Measurements from ENCODE around the gene ZBTB49. TPM values are rescaled to one million over a fixed set of nuclear protein-coding genes. Genes with fewer than 3 reads are reported as not detected.

ZBTB49 gene
- total RNA-seq, 1 donor from 2014 or later, result 9.7 TPM

DNA sequence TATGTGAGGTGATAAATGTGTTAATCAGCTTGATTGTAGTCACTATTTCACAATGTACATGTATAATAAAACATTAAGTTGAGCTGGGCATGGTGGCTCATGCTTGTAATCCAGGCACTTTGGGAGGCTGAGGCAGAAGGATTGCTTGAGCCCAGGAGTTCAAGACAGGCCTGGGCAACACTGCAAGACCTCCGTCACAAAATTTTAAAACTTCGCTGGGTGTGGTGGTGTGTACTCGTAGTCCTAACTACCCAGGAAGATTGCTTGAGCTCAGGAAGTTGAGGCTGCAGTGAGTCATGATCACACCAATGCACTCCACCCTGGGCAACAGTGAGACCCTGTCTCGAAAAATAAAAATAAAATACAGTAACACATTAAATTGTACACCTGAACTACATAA lies 20.2 kb upstream of the ZBTB49 start:
- Mint-ChIP-seq H3K4me3 (no peak overlapping the region), H3K4me1 (ENCODE audit: unreplicated experiment) (no peaks in the 10 kb centered on the region), H3K9me3 (no peaks in the 10 kb centered on the region), H3K27me3 (no peaks in the 10 kb centered on the region), H3K27ac (no peak overlapping the region), H3K36me3 (peaks cover 12% of the 10 kb centered on the region)
- TF ChIP-seq, protein P1, sequence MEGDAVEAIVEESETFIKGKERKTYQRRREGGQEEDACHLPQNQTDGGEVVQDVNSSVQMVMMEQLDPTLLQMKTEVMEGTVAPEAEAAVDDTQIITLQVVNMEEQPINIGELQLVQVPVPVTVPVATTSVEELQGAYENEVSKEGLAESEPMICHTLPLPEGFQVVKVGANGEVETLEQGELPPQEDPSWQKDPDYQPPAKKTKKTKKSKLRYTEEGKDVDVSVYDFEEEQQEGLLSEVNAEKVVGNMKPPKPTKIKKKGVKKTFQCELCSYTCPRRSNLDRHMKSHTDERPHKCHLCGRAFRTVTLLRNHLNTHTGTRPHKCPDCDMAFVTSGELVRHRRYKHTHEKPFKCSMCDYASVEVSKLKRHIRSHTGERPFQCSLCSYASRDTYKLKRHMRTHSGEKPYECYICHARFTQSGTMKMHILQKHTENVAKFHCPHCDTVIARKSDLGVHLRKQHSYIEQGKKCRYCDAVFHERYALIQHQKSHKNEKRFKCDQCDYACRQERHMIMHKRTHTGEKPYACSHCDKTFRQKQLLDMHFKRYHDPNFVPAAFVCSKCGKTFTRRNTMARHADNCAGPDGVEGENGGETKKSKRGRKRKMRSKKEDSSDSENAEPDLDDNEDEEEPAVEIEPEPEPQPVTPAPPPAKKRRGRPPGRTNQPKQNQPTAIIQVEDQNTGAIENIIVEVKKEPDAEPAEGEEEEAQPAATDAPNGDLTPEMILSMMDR (conservative IDR thresholded peaks at IDR 0.05), result no peak
- no peak for DNase-seq (ENCODE audit: extremely low spot score, unreplicated experiment)

DNA sequence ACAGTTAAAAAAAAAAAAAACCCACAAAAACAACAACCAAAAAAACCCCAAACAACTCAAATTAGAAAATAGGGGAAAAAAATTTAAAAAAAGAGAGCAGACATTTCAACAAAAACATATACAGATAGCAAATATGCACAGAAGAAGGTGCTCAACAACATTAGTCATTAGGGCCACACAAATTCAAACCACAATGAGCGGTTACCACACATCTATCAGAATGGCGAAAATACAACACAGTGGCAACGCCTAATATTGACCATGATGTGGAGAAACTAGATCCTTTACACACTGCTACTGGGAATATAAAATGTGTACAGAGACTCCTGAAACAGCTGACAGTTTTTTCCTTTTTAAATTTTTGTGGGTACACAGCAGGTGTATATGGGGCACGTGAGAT lies 19.5 kb upstream of the ZBTB49 start:
- no peak overlapping the region for H3K27ac Mint-ChIP-seq
- DNase-seq (ENCODE audit: extremely low spot score, unreplicated experiment), result no peak
- H3K36me3 Mint-ChIP-seq, result peaks cover 14% of the 10 kb centered on the region

DNA sequence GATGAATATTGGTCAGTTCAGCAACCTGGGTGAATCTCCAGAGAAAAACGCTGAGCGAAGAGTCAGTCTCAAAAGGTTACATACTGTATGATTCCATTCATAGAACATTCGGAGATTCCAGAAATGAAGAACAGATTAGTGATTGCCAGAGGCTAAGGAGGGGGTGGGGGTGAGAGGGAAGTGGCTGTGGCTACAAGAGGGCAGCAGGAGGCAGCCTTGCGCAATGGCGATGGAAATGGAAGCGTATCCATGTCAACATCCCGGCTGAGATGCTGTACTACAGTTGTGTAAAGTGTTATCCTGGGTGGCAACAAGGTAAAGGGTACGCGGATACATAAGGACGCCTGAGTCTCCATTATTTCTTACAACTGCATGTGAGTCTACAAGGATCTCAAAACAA lies 18.1 kb upstream of the ZBTB49 start:
- H3K27me3 Mint-ChIP-seq, result no peaks in the 10 kb centered on the region
- no peak overlapping the region for H3K4me3 Mint-ChIP-seq
- H3K4me1 Mint-ChIP-seq (ENCODE audit: unreplicated experiment), result no peaks in the 10 kb centered on the region
- no peak for DNase-seq (ENCODE audit: extremely low spot score, unreplicated experiment)
- no peaks in the 10 kb centered on the region for H3K9me3 Mint-ChIP-seq
- peaks cover 10% of the 10 kb centered on the region for H3K36me3 Mint-ChIP-seq
- no peak overlapping the region for H3K27ac Mint-ChIP-seq
- TF ChIP-seq, protein P1 (conservative IDR thresholded peaks at IDR 0.05), result no peak

More for the DNA sequence above, 19.5 kb upstream of the ZBTB49 start:
- H3K27me3 Mint-ChIP-seq, result no peaks in the 10 kb centered on the region
- TF ChIP-seq, protein P1 (conservative IDR thresholded peaks at IDR 0.05), result no peak
- no peaks in the 10 kb centered on the region for H3K4me1 Mint-ChIP-seq (ENCODE audit: unreplicated experiment)
- H3K4me3 Mint-ChIP-seq, result no peak overlapping the region
- H3K9me3 Mint-ChIP-seq, result no peaks in the 10 kb centered on the region

DNA sequence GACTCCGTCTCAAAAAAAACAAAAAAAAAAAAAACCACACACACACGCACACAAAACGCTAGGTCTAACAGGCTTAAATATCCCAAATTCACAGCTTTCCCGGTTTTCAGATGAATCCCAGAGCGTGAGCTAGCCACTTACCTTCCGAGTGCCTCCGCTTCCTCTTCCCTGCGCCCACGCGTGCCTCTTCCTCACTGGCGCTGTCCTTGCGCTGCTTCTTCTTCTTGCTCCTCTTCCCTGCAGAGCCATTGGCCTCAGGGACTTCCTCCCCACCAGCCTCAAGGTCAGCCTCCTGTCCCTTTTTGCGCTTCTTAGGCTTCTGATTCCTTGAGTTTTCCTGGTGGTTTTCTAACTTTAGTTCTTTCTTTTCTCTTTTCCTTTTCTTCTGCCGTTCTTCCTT lies 15.8 kb upstream of the ZBTB49 start:
- H3K27ac Mint-ChIP-seq, result no peak overlapping the region
- no peaks in the 10 kb centered on the region for H3K27me3 Mint-ChIP-seq
- TF ChIP-seq, protein P1 (conservative IDR thresholded peaks at IDR 0.05), result no peak
- no peak for DNase-seq (ENCODE audit: extremely low spot score, unreplicated experiment)
- H3K4me3 Mint-ChIP-seq, result no peak overlapping the region
- peaks cover 10% of the 10 kb centered on the region for H3K36me3 Mint-ChIP-seq
- H3K4me1 Mint-ChIP-seq (ENCODE audit: unreplicated experiment), result no peaks in the 10 kb centered on the region
- H3K9me3 Mint-ChIP-seq, result no peaks in the 10 kb centered on the region

DNA sequence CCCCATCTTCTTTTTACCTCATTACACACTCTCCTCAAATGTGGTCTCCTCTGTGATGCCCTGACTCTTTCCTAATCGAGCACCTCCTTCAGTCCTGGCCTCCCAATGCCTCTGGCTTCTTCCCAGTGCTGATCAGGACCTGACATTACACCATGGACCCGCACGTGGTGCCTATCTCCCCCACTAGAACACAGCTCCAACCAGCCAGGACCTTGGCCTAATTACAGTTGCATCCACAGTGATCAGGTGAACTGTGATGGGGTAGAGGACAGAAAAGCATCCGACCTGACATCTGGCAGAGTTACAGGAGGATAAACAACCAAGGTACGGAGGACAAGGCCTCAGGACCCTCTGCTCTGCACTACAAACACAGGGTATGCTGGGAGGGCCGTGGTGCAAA lies 12.5 kb upstream of the ZBTB49 start:
- Mint-ChIP-seq H3K4me3 (no peak overlapping the region), H3K4me1 (ENCODE audit: unreplicated experiment) (no peaks in the 10 kb centered on the region), H3K27me3 (no peaks in the 10 kb centered on the region), H3K9me3 (no peaks in the 10 kb centered on the region), H3K27ac (no peak overlapping the region), H3K36me3 (peaks cover 23% of the 10 kb centered on the region)
- TF ChIP-seq, protein P1 (conservative IDR thresholded peaks at IDR 0.05), result no peak
- DNase-seq (ENCODE audit: extremely low spot score, unreplicated experiment), result no peak

DNA sequence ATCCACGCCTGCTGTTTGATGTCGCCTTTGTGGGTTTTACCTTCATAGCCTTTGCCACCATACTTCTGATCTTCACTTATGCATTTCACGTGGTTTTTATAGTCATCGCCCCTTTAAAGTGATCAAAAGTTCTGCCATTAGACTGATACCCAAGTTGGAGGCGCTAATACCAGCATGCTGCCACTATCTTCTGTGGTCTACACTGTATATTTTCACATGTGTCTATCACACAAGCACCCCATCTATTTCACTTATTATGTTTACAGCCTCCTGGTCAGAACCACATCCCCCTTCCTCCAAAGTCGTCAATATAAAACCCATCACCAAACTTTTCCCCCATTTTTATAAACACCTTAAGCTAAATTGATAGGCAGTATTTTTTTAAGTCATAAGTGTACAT lies 8.3 kb upstream of the ZBTB49 start:
- Mint-ChIP-seq H3K9me3 (no peaks in the 10 kb centered on the region), H3K27ac (no peak overlapping the region), H3K27me3 (no peaks in the 10 kb centered on the region), H3K4me1 (ENCODE audit: unreplicated experiment) (no peaks in the 10 kb centered on the region), H3K36me3 (peaks cover 23% of the 10 kb centered on the region), H3K4me3 (no peak overlapping the region)
- DNase-seq (ENCODE audit: extremely low spot score, unreplicated experiment), result no peak
- TF ChIP-seq, protein P1 (conservative IDR thresholded peaks at IDR 0.05), result no peak

All from type B pancreatic cell (in vitro differentiated cells).